GM19395 (cell line): ENCODE results near the gene COMMD2.

ENCODE experiments used
- ATAC-seq: cut with Tn5 transposase; IDR thresholded peaks from one replicate; pipeline ENCODE4 v1.9.1; 2021; ENCODE audit warnings: mild to moderate bottlenecking, moderate library complexity; ENCODE audit not compliant: unreplicated experiment

The COMMD2 gene

GRCh38 chr3:149764302-149764701 lies 12.0 kb upstream of the COMMD2 start:
- no peak for ATAC-seq

DNA sequence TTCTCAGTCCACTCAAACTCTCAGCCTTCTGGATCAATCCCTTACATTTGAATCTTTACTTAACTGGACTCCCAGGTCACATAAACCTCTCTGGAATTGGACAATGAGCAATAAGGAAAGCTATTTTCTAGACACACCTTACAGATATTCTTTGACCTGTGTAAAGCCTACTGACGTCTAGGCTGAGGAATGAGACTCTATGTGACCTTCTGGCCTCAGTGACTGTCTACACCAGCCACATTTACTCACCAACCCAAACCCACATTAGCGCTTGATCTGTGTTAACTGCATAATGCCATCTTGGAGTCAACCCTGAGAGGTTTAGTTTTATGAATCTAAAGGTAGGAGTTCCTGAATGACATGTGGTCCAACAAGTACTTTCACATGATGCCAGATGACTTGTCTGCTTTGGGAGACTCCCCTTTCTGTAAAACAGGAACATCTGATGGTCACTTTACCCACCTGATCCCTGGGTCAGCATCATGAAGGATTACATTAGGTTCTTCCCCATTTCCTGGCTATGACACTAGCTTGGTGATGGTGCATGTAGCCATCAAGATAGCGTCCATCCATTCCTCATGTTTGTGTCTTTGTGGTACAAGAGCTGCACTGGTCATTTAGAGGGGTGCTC lies 11.4 kb upstream of the COMMD2 start:
- no peak for ATAC-seq

DNA sequence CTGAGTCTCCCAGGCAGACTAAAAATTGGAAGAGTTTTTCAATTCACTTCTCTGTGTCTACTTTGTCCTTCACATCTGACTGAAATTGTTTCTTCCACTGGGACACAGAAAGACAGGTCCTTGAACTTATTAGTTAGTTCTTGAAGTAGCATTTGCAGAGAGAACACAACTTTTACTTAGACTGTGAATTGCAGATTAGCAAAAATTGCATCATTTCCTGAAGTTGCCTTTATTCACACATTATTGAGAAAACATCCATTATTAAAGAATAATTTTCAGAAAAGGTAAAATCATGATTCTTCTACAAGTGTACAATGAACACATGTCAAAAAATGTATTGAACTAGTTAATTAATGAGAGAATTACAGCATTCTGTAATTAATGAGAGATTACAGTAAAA lies 1.4 kb upstream of the COMMD2 start:
- ATAC-seq: no peak

DNA sequence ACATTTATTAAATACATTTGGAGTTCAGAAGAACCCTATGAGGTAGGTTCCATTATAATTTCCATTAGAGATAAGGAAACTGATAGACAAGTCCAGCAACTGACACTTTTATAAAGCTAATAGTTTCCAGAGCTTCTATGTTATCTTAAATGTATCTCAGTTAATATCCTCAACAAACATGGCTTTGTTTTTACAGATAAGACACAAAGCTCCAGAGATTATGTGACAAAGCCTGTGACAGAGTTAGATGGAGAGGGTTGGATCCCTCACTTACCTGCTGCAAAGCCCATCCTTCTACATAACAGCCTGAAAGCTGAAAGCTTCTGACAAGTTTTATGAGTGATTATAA lies 473 bp upstream of the COMMD2 start:
- ATAC-seq: peak; percentile 23

DNA sequence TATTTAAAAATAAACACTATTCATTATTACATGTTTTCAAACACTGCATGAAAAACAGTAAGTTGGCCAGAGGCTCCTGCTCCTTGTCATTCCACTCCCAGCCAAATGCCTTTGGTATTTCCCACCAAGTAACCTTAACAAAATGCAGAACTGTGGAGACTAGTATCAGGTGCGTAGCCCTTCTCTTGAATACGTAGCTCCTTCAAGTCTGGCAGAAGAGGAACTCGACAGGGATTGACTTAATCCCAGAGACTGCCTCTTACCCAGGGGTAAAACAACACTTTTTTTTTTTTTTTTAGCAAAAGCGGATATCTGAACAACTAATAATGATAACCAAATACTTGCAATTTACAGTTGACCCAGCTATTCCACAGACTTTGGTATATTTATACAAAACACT lies 738 bp downstream of the COMMD2 start:
- ATAC-seq: no peak

GRCh38 chr3:149744606-149745005 lies 7.7 kb downstream of the COMMD2 start:
- no peak for ATAC-seq

- ATAC-seq: no peak
Measured at GRCh38 chr3:149744151-149744550, 8.1 kb downstream of the COMMD2 start.

DNA sequence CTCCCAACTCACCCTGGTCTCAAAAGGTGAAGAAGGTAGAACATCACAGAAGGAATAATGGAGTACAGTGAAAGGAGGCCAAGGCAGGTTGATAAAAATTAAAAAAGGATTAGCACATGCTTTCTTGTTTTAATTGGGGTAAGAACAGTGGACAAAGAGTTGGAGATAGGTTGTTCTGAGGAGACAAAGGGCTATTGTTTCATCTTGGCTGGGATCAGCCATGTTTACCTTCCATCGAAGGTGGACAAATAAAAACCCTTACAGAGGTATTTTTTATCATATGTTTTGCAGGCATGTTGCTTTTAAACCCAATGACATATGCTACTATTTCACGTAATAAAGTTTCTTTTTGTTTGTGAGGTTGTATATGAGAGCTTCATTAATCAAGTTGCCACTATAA lies 12.9 kb downstream of the COMMD2 start:
- no peak for ATAC-seq

DNA sequence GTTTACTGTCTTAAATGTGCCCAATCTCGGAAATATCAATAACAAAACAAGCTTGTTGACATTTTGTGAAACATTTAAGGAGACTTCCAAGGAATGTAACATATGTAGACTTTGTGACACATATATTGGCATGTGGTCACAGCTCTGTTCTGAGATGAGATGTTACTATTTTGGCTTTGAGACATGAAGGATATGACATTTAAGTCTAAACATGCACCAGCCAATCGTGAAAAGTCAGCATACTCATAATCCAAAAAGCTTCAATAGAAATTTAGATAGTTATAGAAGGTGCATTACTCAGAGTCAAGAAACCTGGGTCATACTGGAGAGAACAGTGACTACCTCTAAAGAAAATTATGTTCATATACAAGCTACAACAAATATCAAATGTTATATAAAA lies 13.4 kb downstream of the COMMD2 start:
- ATAC-seq: no peak

DNA sequence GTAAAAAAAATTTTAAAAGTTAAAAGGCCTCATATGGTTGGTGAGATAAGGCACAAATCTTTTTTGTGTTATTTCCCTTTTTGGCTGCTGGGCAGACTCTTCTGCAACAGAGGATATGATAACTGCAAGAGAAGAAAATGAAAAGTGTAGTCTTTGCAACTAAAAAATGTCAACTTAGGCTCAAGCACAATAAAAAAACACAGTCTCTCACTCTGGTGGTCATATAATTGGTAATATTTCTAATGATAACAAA lies 15.4 kb downstream of the COMMD2 start:
- no peak for ATAC-seq

GRCh38 chr3:149736175-149736952 lies 15.9 kb downstream of the COMMD2 start:
- ATAC-seq: no peak

DNA sequence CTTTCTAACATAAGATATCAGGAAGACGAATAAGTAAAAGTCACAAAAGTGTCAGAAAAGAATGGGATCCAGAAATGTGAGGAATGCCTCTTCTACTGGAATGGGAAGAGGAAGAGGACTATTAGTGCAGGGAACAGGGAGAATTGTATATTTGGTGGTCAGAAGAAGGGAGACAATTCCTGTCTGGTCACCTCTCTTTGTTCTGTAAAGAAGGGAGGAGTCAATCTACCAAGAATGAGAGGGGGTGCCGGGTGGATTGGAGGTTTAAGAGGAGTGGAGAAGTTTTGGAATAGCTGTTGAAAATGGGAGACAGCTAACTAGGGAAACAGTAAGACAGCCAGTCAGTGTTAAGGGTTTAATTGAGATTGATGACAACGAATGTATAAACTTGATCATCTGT lies 20.1 kb downstream of the COMMD2 start:
- ATAC-seq: no peak

- ATAC-seq: no peak
Measured at GRCh38 chr3:149727656-149728055, 24.6 kb downstream of the COMMD2 start.

DNA sequence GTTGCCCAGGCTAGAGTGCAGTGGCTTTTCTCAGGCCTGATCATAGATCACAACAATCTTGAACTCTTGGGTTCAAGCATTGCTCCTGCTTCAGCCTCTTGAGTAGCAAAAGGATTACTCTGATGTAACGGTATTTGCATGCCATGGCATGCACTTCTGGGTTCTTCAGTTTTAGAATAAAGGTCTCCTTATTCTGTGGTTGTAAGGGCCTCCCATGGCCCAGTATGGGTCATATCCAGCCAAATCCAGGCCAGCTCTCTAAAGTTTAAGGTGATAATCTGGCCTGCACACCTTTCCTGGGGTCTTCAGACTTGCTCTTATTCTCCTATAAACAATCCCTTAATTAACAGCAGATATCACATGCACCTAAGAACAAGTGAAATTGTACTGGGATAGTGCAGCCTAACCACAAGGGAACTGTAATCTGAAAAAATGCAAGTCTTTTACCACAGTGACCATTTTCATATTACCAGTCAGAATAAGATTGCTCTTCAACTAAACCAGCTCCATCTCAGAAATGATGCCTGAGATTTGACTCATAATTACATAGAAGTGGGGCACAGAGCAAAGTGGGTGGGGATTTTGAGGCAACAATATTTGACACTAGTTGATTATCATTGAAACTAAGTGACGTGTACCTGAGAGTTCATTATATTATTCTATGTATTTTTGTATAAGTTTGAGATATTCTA lies 25.4 kb downstream of the COMMD2 start:
- ATAC-seq: peak; percentile 90

GRCh38 chr3:149723781-149724180 lies 28.5 kb downstream of the COMMD2 start:
- ATAC-seq: no peak

DNA sequence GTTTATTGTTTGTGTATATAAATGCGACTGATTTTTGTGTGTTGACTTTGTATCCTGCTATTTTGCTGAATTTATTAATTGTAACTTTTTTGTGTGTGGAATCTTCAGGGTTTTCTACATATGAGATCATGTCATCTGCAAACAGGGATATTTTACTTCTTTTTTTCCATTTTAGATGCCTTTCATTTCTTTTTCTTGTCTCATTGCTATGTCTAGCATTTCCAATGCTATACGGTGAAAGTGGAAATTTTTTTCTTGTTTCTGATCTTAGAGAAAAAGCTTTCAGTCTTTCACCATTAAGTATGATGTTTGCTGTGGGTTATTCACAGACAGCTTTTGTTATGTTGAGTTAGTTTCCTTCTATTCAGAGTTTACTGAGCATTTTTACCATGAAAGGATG lies 31.4 kb downstream of the COMMD2 start:
- ATAC-seq: no peak

GRCh38 chr3:149717391-149718056 lies 34.8 kb downstream of the COMMD2 start:
- peak; percentile 58 for ATAC-seq

DNA sequence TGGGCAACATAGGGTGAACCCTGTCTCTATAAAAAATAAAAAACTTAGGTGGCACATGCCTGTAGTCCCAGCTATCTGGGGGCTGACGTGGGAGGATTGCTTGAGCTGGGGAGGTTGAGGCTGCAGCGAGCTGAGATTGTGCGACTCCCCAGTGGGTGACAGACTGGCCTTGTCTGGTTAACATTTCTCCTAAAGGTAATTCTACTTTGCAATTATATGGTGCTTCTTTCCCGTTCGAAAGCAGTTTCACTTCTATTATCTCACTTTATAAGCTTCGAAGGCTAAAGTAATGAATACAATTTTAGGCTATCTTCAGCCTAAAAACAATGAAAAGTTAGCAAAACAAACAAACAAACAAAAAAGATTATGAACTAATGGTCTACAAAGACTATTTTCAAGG lies 35.3 kb downstream of the COMMD2 start:
- no peak for ATAC-seq

DNA sequence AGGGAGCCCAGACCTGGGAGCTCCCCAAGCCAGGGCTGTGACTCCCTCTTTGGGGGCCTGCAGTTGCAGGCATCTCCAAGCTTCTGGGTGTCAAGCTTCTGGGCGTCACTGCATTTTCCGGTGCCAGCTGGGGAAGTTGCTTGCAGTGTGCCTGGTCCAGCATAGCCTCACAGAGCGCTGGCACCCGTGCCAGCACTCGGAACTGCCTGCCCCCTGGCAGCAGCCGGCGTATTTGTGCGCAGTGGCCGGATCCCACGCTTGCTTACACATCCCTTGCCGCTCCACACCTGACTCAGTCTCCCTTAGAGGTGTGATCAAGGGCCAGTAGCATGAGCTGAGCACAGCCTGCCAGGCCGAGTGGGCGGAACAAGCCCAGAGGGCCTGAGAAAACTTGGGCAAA lies 37.0 kb downstream of the COMMD2 start:
- no peak for ATAC-seq

DNA sequence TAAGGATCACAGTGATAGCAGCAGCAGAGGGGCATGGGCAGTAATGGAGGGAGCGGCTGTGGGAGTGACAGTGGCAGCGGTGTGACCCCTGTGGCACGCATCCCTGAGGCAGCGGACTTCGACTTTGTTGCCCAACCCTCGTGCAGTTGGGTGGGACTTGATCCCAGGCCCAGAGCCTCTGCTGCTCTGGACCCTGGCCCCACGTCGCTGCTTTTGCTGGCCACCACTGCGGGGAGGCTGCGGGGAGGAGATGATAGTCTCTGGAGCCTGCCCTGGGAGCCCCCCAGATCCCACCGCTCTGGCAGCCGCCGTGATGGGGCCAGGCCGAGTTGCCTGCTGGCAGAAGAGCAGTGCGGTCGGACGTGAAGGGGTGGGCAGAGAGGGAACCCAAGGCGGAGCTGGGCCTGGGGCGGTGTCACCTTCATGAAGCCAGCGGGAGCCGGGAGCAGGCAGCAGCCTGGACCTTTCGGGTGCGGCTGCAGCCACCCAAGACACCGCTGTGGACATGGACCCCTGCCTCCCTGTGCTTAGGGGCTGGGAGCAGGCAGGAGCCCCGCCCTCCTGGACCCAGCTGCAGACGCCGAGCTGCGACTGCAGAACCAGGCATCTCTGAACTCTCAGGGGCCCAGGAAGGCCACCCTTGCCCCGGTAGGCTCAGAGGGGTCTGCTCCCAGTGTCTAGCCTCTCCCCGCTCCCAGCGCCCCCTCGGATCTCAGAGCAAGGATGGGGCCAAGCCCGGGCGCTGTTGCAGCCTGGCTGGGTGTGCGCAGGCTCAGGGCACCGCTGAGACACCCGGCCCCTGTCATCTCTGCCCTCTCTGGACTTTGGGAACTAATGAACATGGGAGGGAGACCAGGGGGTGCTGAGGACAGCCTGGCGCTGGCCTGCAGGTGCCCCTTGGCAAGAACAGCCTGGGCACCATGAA lies 38.3 kb downstream of the COMMD2 start:
- no peak for ATAC-seq

DNA sequence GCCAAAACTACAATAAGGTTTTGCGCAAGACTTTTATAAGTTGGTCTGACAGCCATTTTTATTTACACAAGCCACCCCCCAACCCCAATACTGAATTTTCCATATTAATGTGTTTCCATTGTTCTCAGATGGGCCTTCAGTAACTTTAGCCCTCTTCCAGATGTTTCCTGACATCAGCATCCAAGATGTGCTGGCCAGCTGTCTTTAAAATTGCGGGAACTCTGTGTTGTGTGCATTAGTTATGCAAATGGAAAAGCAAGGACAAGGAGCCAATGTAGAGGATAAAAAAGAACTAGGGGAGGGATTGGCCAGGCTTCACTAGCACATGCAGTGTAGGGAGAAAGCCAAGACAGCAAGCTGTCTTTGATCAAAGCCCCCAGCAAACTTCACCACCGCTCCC lies 45.4 kb downstream of the COMMD2 start:
- ATAC-seq: no peak
